Psoas muscle (tissue), 8 donors: ENCODE results near the gene ZGRF1. TPM values are rescaled to one million over a fixed set of nuclear protein-coding genes. Genes with fewer than 3 reads are reported as not detected.
A peak's percentile ranks its signal among the peaks of the same experiment; 100 is the strongest.

Experiments used
- ATAC-seq, 4 donors: fragments of 200-7000 bp; cut with Tn5 transposase; one replicate each; pipeline ENCODE4 v1.9.1; 2020; ENCODE audit warnings: moderate library complexity in 3 of 4, mild to moderate bottlenecking in 2 of 4
- DNase-seq, 2 donors: peaks; one replicate each; pipeline ENCODE4 v3.0.0-alpha.2; 2020
- H3K27ac ChIP-seq: fragments of 200-600 bp; one replicate; pipeline ENCODE4 v1.8.0; 2022
- H3K27me3 ChIP-seq, 3 donors: fragments of 200-600 bp in 1 of 3; one replicate each; pipeline versions ENCODE4 v1.6.1 to v1.8.0; 2013 to 2022; ENCODE audit warnings: low read length in 2 of 3, mild to moderate bottlenecking in 2 of 3, moderate library complexity in 1 of 3; ENCODE audit not compliant: insufficient read depth in 3 of 3
- H3K36me3 ChIP-seq, 2 donors: fragments of 200-600 bp in 1 of 2; one replicate each; pipeline versions ENCODE4 v1.6.1 to v1.8.0; 2013 to 2022; ENCODE audit warnings: low read depth in 1 of 2, mild to moderate bottlenecking in 1 of 2, moderate library complexity in 1 of 2; ENCODE audit not compliant: insufficient read depth in 1 of 2
- H3K4me1 ChIP-seq: fragments of 200-600 bp; one replicate; pipeline ENCODE4 v1.8.0; 2022
- H3K4me3 ChIP-seq: fragments of 200-600 bp; one replicate; pipeline ENCODE4 v1.8.0; 2022; ENCODE audit warnings: mild to moderate bottlenecking
- H3K9me3 ChIP-seq: fragments of 200-600 bp; one replicate; pipeline ENCODE4 v1.8.0; 2022
- WGBS, 3 donors: extraction: QIAGEN DNeasy Blood & Tissue Kit; methylation state at CpG; one replicate each; pipeline versions ENCODE4 v1.1.6 to v1.1.7; 2013; 5-methylcytosine and 5-hydroxymethylcytosine counted together
- intact Hi-C, 2 donors: fragments of 100-400 bp; cut with DNase I; formaldehyde crosslinking; loops; one replicate each; pipeline versions ENCODE4 v1.11.0 to v1.14.2; 2022
- polyA plus RNA-seq, 3 donors: library from polyadenylated mRNA; stranded (reverse); fragments of 200-250 nt; gene quantifications; one replicate each; pipeline ENCODE4 v1.2.3, GENCODE V29; 2013
- total RNA-seq, 4 donors: library from RNA; stranded (reverse); fragmentation: NEBNext Ultra II Directional in 2 of 4; extraction: Animal tissue kit (Norgen Biotek cat#: 25700) in 2 of 4; gene quantifications; one replicate each; pipeline versions ENCODE4 v1.2.1 to v1.2.4, GENCODE V29; 2021 to 2023
- TF ChIP-seq, protein P1 (sequence below): fragments of 200-600 bp; IDR thresholded peaks from one replicate; pipeline ENCODE4 v1.8.0; 2022; ENCODE audit warnings: antibody characterized with exemption
- donor health status: healthy with polysubstance abuse.
- donor health status: DM: no; HTN: no; CAD: no; lungs with moderate emphysema.
- donor health status: Bipolar disorder and iron deficiency.
- donor health status: healthy.
- donor health status: DM: yes; HTN: yes; CAD: no.
- donor health status: DM: no; HTN: no; CAD: no.
- donor health status: DM: no; HTN: no; CAD: no.
- donor health status: DM: yes; HTN: yes; CAD: no.

Gene ZGRF1
- total and polyA plus RNA-seq, 7 donors = 0.79 to 2.0 (median 1.3) TPM

- ATAC-seq (peak; percentile 65 to 86 (median 69)), DNase-seq (peak in 1 of 2 donors; percentile 23)
- no peaks in the 10 kb centered on the region for H3K36me3 ChIP-seq
- peak overlapping the region; percentile 77 for H3K4me3 ChIP-seq
- no peaks in the 10 kb centered on the region for H3K9me3 ChIP-seq
- TF ChIP-seq, protein P1, sequence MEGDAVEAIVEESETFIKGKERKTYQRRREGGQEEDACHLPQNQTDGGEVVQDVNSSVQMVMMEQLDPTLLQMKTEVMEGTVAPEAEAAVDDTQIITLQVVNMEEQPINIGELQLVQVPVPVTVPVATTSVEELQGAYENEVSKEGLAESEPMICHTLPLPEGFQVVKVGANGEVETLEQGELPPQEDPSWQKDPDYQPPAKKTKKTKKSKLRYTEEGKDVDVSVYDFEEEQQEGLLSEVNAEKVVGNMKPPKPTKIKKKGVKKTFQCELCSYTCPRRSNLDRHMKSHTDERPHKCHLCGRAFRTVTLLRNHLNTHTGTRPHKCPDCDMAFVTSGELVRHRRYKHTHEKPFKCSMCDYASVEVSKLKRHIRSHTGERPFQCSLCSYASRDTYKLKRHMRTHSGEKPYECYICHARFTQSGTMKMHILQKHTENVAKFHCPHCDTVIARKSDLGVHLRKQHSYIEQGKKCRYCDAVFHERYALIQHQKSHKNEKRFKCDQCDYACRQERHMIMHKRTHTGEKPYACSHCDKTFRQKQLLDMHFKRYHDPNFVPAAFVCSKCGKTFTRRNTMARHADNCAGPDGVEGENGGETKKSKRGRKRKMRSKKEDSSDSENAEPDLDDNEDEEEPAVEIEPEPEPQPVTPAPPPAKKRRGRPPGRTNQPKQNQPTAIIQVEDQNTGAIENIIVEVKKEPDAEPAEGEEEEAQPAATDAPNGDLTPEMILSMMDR = no peak
- WGBS, 3 donors = 1% methylated on average over 75 to 96 of the region's 96 CpGs
- peaks cover 0 to 100% (median 42%) of the 10 kb centered on the region in 3 donors for H3K27me3 ChIP-seq
- H3K27ac ChIP-seq = no peak overlapping the region
- peaks cover 8% of the 10 kb centered on the region for H3K4me1 ChIP-seq
- intact Hi-C loops = no loop called here
Observed at GRCh38 chr4:112515198-112516065, 121.3 kb downstream of the ZGRF1 start.

DNA sequence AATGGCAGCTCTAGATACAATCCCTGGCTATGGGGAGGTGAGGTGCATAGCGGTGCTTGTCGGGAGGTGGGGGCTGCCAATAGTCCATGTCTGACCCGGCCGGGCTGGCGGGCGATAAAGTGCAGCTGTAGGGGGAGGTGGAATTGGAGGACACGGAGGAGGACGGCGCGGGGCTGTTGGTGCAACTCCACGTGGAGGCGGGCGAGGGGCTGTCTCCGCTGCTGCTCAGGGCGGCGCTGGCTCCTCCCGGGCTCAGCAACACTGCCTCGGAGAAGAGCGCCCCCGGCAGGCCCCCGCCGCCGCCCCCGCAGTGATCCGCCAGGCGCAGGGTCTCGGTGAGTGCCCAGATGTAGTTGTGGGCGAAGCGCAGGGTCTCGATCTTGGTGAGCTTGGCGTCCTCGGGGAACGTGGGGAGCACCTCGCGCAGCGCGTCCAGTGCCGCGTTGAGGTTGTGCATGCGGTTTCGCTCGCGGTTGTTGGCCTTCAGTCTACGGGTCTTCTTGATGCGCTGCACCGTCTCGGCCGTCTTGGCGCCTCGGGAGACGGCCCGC, 122.0 kb downstream of the ZGRF1 start:
- no peak for DNase-seq
- 1 to 2% (median 2%) methylated on average over 52 of the region's 52 CpGs for WGBS, 3 donors
- Histone ChIP-seq H3K27me3 (peaks cover 0 to 100% (median 39%) of the 10 kb centered on the region in 3 donors), H3K9me3 (no peaks in the 10 kb centered on the region), H3K4me1 (peaks cover 10% of the 10 kb centered on the region), H3K4me3 (peak overlapping the region; percentile 77), H3K36me3 (no peaks in the 10 kb centered on the region), H3K27ac (no peak overlapping the region)
- intact Hi-C loops = no loop called here
- no peak for ATAC-seq
- TF ChIP-seq, protein P1 = no peak

DNA sequence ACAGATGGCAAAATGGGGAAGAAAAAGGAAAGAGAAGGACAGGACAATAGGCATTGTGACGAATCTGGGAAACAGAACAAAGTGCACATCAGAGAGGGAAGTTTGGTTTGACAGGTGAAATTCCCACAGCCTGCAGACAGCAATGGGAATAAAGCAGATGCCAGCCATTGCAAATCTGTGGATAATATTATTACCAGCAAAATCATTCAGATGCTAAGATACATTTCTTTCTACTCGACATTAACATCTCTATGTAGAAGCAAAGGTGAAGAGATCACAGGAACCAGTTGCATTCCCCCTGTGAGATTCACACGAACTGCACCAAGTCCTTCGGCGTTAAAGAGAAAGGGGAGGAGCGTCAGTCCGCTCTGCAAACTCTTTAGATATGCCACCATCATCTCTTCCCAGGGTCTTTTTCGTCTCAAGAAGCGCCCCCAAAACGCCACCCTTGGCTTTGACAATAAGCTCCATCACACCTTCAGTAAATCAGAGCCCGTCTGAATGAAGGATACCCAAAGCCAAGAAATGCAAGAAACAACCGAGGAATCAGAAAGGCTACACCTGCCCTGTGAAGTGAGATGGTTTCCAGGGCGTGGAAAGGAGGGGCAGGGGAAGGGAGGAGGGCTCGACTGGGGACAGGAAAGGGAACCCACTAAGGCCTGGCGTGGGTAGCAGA, 122.6 kb downstream of the ZGRF1 start:
- Histone ChIP-seq H3K36me3 (no peaks in the 10 kb centered on the region), H3K9me3 (no peaks in the 10 kb centered on the region), H3K4me1 (peaks cover 10% of the 10 kb centered on the region), H3K4me3 (peak overlapping the region; percentile 77), H3K27ac (no peak overlapping the region), H3K27me3 (peaks cover 0 to 100% (median 43%) of the 10 kb centered on the region in 3 donors)
- intact Hi-C loops = no loop called here
- WGBS, 3 donors = 7 to 11% (median 9%) methylated on average over 15 of the region's 15 CpGs
- DNase-seq (no peak), ATAC-seq (no peak)
- TF ChIP-seq, protein P1 = no peak

- no peak for DNase-seq
- ATAC-seq = no peak
- no peaks in the 10 kb centered on the region for H3K9me3 ChIP-seq
- no peak overlapping the region for H3K27ac ChIP-seq
- intact Hi-C loops = no loop called here
- H3K27me3 ChIP-seq = peaks cover under 1 to 99% (median 40%) of the 10 kb centered on the region in 3 donors
- no peaks in the 10 kb centered on the region for H3K36me3 ChIP-seq
- WGBS, 3 donors = 79 to 82% (median 81%) methylated on average over 4 of the region's 4 CpGs
- peaks cover 10% of the 10 kb centered on the region for H3K4me1 ChIP-seq
- TF ChIP-seq, protein P1 = no peak
- no peak overlapping the region for H3K4me3 ChIP-seq
Observed at GRCh38 chr4:112511803-112512118, 124.9 kb downstream of the ZGRF1 start.
